ENCODE data around the gene HRH2. TPM values are rescaled to one million over a fixed set of nuclear protein-coding genes. Genes with fewer than 3 reads are reported as not detected.
"Not testable (repeated sequence)": the region's sequence is repeated elsewhere in the genome, so short reads cannot be mapped to it uniquely, and the experiment has no call there.

The HRH2 gene
- polyA plus RNA-seq, 2 donors: 0.18 to 0.40 TPM

GRCh38 chr5:175751369-175751768, 93.5 kb downstream of the HRH2 start:
- no peaks in the 10 kb centered on the region for H3K36me3 ChIP-seq (ENCODE audit: control insufficient read depth in 2 of 2, insufficient read depth in 2 of 2, low read length in 1 of 2)
- H3K4me1 ChIP-seq (ENCODE audit: control insufficient read depth in 2 of 2, insufficient read depth in 2 of 2, low read length in 1 of 2): peaks cover 0 to 3% of the 10 kb centered on the region in 2 donors
- 88 to 92% methylated on average over 5 of the region's 5 CpGs for WGBS, 2 donors
- no peak overlapping the region for H3K27ac ChIP-seq (ENCODE audit: low read depth in 2 of 2, low read length in 1 of 2)
- no peak overlapping the region for H3K4me3 ChIP-seq (ENCODE audit: low read depth in 1 of 2, low read length in 2 of 2)
- H3K27me3 ChIP-seq (ENCODE audit: control insufficient read depth in 1 of 2, insufficient read depth in 2 of 2, low read length in 2 of 2): no peaks in the 10 kb centered on the region
- H3K9me3 ChIP-seq (ENCODE audit: control insufficient read depth in 2 of 2, insufficient read depth in 1 of 2, low read depth in 1 of 2, low read length in 1 of 2): no peaks in the 10 kb centered on the region

GRCh38 chr5:175752826-175753535, 95.1 kb downstream of the HRH2 start:
- 48 to 53% methylated on average over 10 of the region's 10 CpGs for WGBS, 2 donors
- no peaks in the 10 kb centered on the region for H3K36me3 ChIP-seq (ENCODE audit: control insufficient read depth in 2 of 2, insufficient read depth in 2 of 2, low read length in 1 of 2)
- H3K4me1 ChIP-seq (ENCODE audit: control insufficient read depth in 2 of 2, insufficient read depth in 2 of 2, low read length in 1 of 2): peaks cover 0 to 3% of the 10 kb centered on the region in 2 donors
- H3K9me3 ChIP-seq (ENCODE audit: control insufficient read depth in 2 of 2, insufficient read depth in 1 of 2, low read depth in 1 of 2, low read length in 1 of 2): no peaks in the 10 kb centered on the region
- H3K4me3 ChIP-seq (ENCODE audit: low read depth in 1 of 2, low read length in 2 of 2): no peak overlapping the region
- no peaks in the 10 kb centered on the region for H3K27me3 ChIP-seq (ENCODE audit: control insufficient read depth in 1 of 2, insufficient read depth in 2 of 2, low read length in 2 of 2)
- H3K27ac ChIP-seq (ENCODE audit: low read depth in 2 of 2, low read length in 1 of 2): no peak overlapping the region

- H3K27ac ChIP-seq (ENCODE audit: low read depth in 2 of 2, low read length in 1 of 2): no peak overlapping the region
- WGBS, 2 donors: 77 to 83% methylated on average over 19 of the region's 19 CpGs
- no peaks in the 10 kb centered on the region for H3K9me3 ChIP-seq (ENCODE audit: control insufficient read depth in 2 of 2, insufficient read depth in 1 of 2, low read depth in 1 of 2, low read length in 1 of 2)
- H3K4me3 ChIP-seq (ENCODE audit: low read depth in 1 of 2, low read length in 2 of 2): no peak overlapping the region
- no peaks in the 10 kb centered on the region for H3K27me3 ChIP-seq (ENCODE audit: control insufficient read depth in 1 of 2, insufficient read depth in 2 of 2, low read length in 2 of 2)
- no peaks in the 10 kb centered on the region for H3K36me3 ChIP-seq (ENCODE audit: control insufficient read depth in 2 of 2, insufficient read depth in 2 of 2, low read length in 1 of 2)
- H3K4me1 ChIP-seq (ENCODE audit: control insufficient read depth in 2 of 2, insufficient read depth in 2 of 2, low read length in 1 of 2): peaks cover 0 to 3% of the 10 kb centered on the region in 2 donors
Observed at GRCh38 chr5:175753536-175754402, 95.9 kb downstream of the HRH2 start.

- H3K36me3 ChIP-seq (ENCODE audit: control insufficient read depth in 2 of 2, insufficient read depth in 2 of 2, low read length in 1 of 2); H3K4me3 ChIP-seq (ENCODE audit: low read depth in 1 of 2, low read length in 2 of 2); H3K4me1 ChIP-seq (ENCODE audit: control insufficient read depth in 2 of 2, insufficient read depth in 2 of 2, low read length in 1 of 2); H3K27ac ChIP-seq (ENCODE audit: low read depth in 2 of 2, low read length in 1 of 2); H3K9me3 ChIP-seq (ENCODE audit: control insufficient read depth in 2 of 2, insufficient read depth in 1 of 2, low read depth in 1 of 2, low read length in 1 of 2); H3K27me3 ChIP-seq (ENCODE audit: control insufficient read depth in 1 of 2, insufficient read depth in 2 of 2, low read length in 2 of 2): not testable (repeated sequence)
- 59 to 76% methylated on average over 1 of the region's 1 CpG for WGBS, 2 donors
Observed at GRCh38 chr5:175759991-175760390, 102.1 kb downstream of the HRH2 start.

Other genes with a start within 250 kb of the HRH2 start
- gene DRD1, start 213.9 kb upstream of the HRH2 start, polyA plus RNA-seq: under 1 TPM; 0.02 to 0.08 TPM
- gene SFXN1, start 179.5 kb upstream of the HRH2 start, polyA plus RNA-seq: 10 to 100 TPM in 1 of 2 donors, 1 to 10 TPM in 1; 9.3 to 14.1 TPM
- gene CPLX2, start 213.5 kb downstream of the HRH2 start, polyA plus RNA-seq: under 1 TPM; 0.01 to 0.14 TPM